Measurements from ENCODE around the gene TBC1D21. TPM values are rescaled to one million over a fixed set of nuclear protein-coding genes. Genes with fewer than 3 reads are reported as not detected.

TBC1D21 gene
- total and polyA plus RNA-seq, 9 of the 15 experiments (the other 6 are each of a cell fraction or from before 2014, with no cell fraction given), result not detected

DNA sequence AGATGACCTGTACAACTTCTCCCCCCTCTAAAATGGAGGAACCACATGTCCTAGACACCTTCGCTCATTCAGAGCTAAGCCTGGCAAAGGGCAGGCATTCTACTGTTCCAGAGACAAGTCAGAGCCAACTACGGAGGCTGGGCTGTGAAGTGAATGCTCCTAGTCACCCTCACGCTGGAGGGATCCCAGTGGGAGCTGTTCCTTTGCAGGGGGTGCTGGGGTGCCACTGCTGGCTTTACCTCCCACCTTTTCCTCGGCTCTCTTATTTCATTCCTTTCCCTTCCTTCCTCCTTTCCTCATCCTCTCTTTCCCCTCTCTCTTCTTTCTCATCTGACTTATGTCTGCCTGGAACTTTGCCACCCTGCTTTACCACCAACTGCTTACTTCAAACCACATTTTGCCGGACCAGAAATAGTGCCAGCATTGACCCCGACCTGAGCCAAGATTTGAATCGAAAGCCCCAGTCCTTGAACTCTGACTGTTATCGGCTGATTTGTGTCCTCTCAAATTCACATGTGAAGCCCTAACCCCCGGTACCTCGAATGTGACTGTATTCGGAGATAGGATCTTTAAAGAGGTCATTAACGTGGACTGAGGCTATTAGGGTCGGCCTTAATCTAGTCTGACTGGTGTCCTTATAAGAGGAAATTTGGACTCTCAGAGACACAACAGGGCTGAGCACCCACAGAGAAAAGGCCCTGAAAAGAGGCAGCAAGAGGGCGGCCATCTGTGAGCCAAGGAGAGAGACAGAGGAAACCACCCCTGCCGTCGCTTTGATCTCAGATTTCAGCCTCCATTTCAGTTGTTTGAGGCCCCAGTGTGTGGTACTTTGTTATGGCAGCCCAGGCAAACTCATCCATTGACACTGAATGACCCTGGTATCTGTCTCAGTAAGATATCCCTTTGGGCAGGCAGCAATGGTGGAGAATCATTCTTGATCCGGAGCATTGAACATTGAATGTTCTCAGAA is 31.3 kb upstream of the TBC1D21 start (continued):
- TF ChIP-seq, protein P1, sequence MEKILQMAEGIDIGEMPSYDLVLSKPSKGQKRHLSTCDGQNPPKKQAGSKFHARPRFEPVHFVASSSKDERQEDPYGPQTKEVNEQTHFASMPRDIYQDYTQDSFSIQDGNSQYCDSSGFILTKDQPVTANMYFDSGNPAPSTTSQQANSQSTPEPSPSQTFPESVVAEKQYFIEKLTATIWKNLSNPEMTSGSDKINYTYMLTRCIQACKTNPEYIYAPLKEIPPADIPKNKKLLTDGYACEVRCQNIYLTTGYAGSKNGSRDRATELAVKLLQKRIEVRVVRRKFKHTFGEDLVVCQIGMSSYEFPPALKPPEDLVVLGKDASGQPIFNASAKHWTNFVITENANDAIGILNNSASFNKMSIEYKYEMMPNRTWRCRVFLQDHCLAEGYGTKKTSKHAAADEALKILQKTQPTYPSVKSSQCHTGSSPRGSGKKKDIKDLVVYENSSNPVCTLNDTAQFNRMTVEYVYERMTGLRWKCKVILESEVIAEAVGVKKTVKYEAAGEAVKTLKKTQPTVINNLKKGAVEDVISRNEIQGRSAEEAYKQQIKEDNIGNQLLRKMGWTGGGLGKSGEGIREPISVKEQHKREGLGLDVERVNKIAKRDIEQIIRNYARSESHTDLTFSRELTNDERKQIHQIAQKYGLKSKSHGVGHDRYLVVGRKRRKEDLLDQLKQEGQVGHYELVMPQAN (IDR thresholded peaks at IDR 0.05; ENCODE audit: borderline replicate concordance), result no peak
- TF ChIP-seq KLF10 (CRISPR knock-in tag; IDR thresholded peaks at IDR 0.05) (no peak), TRIM28 (IDR thresholded peaks at IDR 0.05) (no peak), SREBF2 (CRISPR knock-in tag; IDR thresholded peaks at IDR 0.05) (no peak)

DNA sequence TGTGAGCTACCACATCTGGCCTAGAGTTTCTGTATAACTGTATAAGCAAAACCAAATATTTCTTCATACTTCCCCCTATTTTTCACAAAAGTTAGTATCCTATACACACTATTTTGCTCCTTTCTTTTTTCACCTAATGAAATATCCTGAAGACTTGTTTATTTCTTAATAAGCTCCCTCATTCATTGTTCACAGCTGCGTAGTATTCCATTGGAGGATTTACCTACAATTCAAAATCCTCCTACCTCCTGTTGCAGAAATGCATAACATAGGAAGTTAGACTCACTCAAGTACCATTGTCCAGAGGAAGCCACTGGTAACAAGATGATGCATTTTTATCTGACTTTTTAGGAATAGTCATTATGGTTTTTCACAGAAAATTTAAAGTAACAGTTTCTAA is 29.6 kb upstream of the TBC1D21 start:
- FAIRE-seq (no peak), ATAC-seq (no peak), DNase-seq (ENCODE audit: extremely low read depth in 1 of 4, low spot score in 3 of 4) (no peak)
- no peak overlapping the region for H2AFZ ChIP-seq (ENCODE audit: low read depth, low read length)
- no peaks in the 10 kb centered on the region for H3K4me1 ChIP-seq (replicated peaks in 1 of 2; ENCODE audit: control insufficient read depth in 2 of 2, insufficient read depth in 2 of 2, low read length in 2 of 2)
- WGBS (ENCODE audit: insufficient coverage, low coverage, missing lambda C conversion rate), result 5% methylated on average over 1 of the region's 1 CpG
- no peak overlapping the region for H3K4me2 ChIP-seq (ENCODE audit: insufficient read depth, low read length)
- POLR2A ChIA-PET, result no interaction called here
- CTCF ChIA-PET (ENCODE audit: low intra/inter-chr PET ratio), result no interaction called here
- no peak overlapping the region for H3K9ac ChIP-seq (ENCODE audit: insufficient read depth in 1 of 2, low read depth in 2 of 2, low read length in 2 of 2)
- intact Hi-C loops (cut with micrococcal nuclease) (no loop called here), in situ Hi-C loops (cut with MboI) (no loop called here)
- H3K4me3 ChIP-seq, result no peak overlapping the region
- no peaks in the 10 kb centered on the region for H3K79me2 ChIP-seq (ENCODE audit: control insufficient read depth, insufficient read depth, low read length)
- TF ChIP-seq ZNF146 (CRISPR knock-in tag; IDR thresholded peaks at IDR 0.05; ENCODE audit: unreplicated experiment) (peak; percentile 33), NFIC (IDR thresholded peaks at IDR 0.05) (no peak)
- H3K36me3 ChIP-seq (ENCODE audit: control insufficient read depth, insufficient read depth, low read length), result no peaks in the 10 kb centered on the region
- BruUV-seq (replicated peaks), result no TSS peak
- H3K27me3 ChIP-seq (ENCODE audit: control insufficient read depth in 2 of 2, insufficient read depth in 2 of 2, low read length in 2 of 2), result peaks cover 9 to 39% of the 10 kb centered on the region in 2 experiments; a peak in 3 of 5 replicates
- H4K20me1 ChIP-seq (replicated peaks; ENCODE audit: control insufficient read depth, insufficient read depth, low read length), result no peaks in the 10 kb centered on the region
- no peak overlapping the region for H3K27ac ChIP-seq (ENCODE audit: extremely low read depth, low read depth, low read length)
- no peaks in the 10 kb centered on the region for H3K9me3 ChIP-seq (replicated peaks; ENCODE audit: control insufficient read depth, insufficient read depth, low read depth, low read length)
- H3K9me1 ChIP-seq (ENCODE audit: control insufficient read depth, insufficient read depth, low read length), result no peaks in the 10 kb centered on the region

All from K562 (cell line).